Keratinocyte (primary cell): ENCODE results near the gene STK33.

Source experiments
- EZH2 ChIP-seq: IDR thresholded peaks from one replicate; pipeline ENCODE4 v1.6.1; 2012; ENCODE audit warnings: inconsistent platforms, mild to moderate bottlenecking, low read length, moderate library complexity
- TF ChIP-seq, protein P1 (sequence below), 3 experiments: IDR thresholded peaks in 1 of 3; conservative IDR thresholded peaks in 1 of 3; optimal IDR thresholded peaks in 1 of 3; 2 replicates in 2 of 3; 3 replicates in 1 of 3; pipeline versions ENCODE3 to v1.5.1; 2011; ENCODE audit warnings: low read length in 3 of 3, mild to moderate bottlenecking in 3 of 3, moderate library complexity in 2 of 3, control low read depth in 1 of 3, inconsistent platforms in 1 of 3; ENCODE audit not compliant: insufficient read depth in 2 of 3; ENCODE audit errors: extremely low read depth in 1 of 3

- TF ChIP-seq, protein P1, sequence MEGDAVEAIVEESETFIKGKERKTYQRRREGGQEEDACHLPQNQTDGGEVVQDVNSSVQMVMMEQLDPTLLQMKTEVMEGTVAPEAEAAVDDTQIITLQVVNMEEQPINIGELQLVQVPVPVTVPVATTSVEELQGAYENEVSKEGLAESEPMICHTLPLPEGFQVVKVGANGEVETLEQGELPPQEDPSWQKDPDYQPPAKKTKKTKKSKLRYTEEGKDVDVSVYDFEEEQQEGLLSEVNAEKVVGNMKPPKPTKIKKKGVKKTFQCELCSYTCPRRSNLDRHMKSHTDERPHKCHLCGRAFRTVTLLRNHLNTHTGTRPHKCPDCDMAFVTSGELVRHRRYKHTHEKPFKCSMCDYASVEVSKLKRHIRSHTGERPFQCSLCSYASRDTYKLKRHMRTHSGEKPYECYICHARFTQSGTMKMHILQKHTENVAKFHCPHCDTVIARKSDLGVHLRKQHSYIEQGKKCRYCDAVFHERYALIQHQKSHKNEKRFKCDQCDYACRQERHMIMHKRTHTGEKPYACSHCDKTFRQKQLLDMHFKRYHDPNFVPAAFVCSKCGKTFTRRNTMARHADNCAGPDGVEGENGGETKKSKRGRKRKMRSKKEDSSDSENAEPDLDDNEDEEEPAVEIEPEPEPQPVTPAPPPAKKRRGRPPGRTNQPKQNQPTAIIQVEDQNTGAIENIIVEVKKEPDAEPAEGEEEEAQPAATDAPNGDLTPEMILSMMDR (optimal IDR thresholded peaks at IDR 0.05 in 1 of 3, IDR thresholded peaks at IDR 0.05 in 1 of 3, conservative IDR thresholded peaks at IDR 0.05 in 1 of 3; ENCODE audit: extremely low read depth in 1 of 3, insufficient read depth in 2 of 3, low read length in 3 of 3) = peak in 2 of 3 experiments; percentile 10 to 59
- TF ChIP-seq EZH2 = no peak
These were observed 239.2 kb downstream of the STK33 start for GRCh38 chr11:8354622-8355415.
